Measurements from ENCODE around the gene METTL16.

GRCh38 chr17:2511138-2511461 lies 588 bp downstream of the METTL16 start:
- TF ChIP-seq CTCF (conservative IDR thresholded peaks at IDR 0.05; ENCODE audit: low read length), result no peak
- no peak for TF ChIP-seq EZH2phosphoT487 (IDR thresholded peaks at IDR 0.05; ENCODE audit: borderline replicate concordance)
